ENCODE results near the gene LRRC59.
A peak's percentile ranks its signal among the peaks of the same experiment; 100 is the strongest.
"Not testable (repeated sequence)": the region's sequence is repeated elsewhere in the genome, so short reads cannot be mapped to it uniquely, and the experiment has no call there.

Gene LRRC59

DNA sequence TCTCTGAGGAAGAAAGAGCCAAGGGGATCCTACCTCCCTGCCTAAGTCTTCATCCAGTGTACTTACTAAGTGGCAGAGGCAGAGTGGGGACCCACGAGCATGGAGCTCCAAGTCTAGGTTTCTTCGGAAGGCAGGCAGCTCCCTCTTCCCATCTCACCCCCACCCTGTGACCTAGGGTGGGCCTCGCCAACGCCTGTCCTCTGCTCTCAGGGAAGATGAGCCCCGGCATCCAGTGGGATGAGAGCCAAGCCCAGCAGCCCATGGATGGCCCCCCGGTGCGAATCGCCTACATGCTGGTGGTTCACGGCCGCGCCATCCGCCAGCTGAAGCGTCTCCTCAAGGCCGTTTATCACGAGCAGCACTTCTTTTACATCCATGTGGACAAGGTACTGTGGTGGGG, 43.1 kb downstream of the LRRC59 start:
- in situ Hi-C loops (cut with HindIII; ENCODE audit: low pct_ligation_motif_present, low pct_unique_long_range_greater_than_20kb, low sequenced_read_pairs): no loop called here
- DNase-seq: no peak

DNA sequence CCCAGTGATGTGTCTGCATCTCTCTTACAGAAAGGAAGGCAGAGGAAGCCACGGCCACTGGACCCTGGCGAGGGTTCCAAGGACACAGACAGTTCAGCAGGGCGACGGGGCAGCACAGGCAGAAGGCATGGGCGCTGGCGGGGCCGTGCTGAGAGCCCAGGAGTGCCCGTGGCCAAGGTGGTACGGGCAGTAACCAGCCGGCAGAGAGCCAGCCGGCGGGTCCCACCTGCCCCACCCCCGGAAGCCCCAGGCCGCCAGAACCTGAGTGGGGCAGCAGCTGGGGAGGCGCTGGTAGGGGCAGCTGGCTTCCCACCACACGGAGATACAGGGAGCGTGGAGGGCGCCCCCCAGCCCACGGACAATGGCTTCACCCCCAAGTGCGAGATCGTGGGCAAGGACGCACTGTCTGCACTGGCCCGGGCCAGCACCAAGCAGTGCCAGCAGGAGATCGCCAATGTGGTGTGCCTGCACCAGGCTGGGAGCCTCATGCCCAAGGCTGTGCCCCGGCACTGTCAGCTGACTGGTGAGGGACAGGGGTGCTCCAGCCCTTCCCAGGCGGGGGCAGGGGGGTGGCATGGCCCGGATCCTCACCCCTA, 43.6 kb downstream of the LRRC59 start:
- in situ Hi-C loops (cut with HindIII; ENCODE audit: low pct_ligation_motif_present, low pct_unique_long_range_greater_than_20kb, low sequenced_read_pairs): no loop called here
- no peak for DNase-seq

DNA sequence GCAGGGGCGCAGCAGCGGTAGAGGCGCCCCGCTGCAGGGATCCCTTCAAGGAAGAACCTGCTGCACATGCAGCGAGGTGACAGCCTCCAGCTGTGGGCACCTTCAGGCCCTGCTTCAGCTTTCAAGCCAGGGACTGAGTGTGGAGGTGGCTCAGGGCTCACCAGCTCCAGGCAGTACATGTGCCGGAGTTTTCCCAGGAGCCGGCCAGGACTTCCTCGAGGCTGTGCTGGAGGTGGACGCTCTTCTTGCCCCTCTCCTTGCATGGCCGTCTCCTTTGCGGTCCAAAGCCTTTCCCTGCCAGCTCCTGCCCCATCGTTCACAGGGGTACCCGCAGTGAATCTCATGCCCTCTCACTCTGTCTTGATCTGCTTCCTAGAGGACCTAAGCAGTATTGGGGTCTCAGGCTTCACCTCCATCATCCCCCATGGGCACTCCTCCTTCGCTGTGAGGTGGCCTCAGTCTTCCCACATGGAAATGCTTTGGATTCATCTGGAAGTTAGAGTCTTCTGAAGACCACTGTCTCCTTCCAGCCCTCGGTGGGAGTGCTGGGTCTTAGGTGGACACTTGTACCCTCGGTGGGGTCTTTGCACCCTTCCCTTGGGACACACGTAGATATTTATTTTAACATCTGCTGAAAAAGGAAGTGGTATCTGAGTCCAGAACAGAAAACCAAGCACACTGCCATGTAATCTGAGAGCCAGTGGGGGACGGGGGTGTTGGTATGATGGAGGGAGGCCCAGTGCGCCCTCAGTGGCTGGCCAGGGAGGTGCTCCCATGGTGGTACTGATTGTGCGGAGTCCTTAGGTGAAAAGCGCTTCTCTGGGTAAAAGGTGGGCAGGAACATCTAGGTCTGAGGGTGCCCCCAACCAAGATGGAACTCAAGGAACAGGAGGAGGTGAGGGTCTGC, 44.4 kb downstream of the LRRC59 start:
- in situ Hi-C loops (cut with HindIII; ENCODE audit: low pct_ligation_motif_present, low pct_unique_long_range_greater_than_20kb, low sequenced_read_pairs): no loop called here
- no peak for DNase-seq

DNA sequence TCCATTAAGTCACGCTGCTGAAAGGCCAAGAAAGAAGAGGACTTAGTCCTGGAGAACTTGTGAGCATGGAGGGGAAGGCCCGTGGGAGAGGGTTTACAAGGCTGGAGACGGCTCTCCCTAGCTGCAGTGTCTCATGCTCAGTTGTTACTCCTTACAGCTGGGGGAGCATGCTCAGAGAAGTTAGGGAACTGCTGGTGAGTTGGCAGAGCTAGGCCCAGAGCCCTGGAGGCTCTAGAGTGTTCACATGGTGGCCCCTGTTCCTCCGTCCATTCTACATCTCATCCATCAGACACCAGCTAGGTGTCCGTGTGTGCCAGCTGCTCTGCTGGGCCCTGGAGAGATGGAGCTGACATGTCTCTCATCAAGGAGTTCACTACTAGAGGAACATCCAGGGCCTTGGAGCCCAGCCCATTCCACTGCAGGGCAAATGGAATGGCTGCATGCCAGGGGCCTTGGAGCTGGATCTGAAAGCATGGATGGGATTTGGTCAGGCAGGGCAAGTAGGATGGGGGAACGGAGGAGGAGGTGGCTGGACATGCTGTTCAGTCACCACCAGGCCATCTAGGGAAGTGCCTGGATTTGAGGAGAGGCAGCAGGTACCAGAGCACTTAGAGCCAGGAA, 45.1 kb downstream of the LRRC59 start:
- in situ Hi-C loops (cut with HindIII; ENCODE audit: low pct_ligation_motif_present, low pct_unique_long_range_greater_than_20kb, low sequenced_read_pairs): no loop called here
- DNase-seq: no peak

DNA sequence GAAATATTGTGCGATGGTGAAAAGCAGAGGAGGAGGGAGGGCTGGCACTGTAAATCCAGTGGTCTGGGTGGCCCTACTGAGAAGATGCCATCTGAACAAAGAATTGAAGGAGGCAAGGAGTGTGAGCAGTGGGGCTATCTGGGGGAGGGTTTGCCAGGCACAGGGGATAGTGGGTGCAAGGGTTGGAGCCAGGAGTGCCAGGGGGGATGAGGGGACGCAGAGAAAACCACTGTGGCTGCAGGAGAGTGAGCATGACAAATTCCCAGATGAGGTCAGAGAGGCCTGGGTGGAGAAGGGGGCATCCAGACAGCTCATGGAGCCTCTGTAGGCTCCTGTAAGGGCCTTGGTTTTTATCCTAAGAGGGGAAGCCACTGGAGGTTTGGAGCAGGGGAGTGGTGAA, 46.6 kb downstream of the LRRC59 start:
- in situ Hi-C loops (cut with HindIII; ENCODE audit: low pct_ligation_motif_present, low pct_unique_long_range_greater_than_20kb, low sequenced_read_pairs): no loop called here
- DNase-seq: no peak

DNA sequence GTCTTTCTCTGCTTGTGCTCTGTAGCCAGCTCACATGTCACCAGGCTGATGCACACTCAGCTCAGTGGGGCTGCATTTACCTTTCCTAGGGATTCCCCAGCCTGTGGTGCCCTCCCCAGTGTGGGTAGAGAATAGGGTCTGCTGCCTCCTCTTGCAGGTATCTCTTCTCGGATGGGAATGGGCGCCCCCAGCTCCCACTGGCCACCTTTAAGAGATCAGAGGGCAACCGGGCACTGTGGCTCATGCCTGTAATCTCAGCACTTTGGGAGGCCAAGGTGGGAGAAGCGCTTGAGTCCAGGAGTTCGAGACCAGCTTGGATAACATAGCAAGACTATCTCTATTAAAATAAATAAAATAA, 48.1 kb downstream of the LRRC59 start:
- no peak for DNase-seq
- in situ Hi-C loops (cut with HindIII; ENCODE audit: low pct_ligation_motif_present, low pct_unique_long_range_greater_than_20kb, low sequenced_read_pairs): no loop called here

DNA sequence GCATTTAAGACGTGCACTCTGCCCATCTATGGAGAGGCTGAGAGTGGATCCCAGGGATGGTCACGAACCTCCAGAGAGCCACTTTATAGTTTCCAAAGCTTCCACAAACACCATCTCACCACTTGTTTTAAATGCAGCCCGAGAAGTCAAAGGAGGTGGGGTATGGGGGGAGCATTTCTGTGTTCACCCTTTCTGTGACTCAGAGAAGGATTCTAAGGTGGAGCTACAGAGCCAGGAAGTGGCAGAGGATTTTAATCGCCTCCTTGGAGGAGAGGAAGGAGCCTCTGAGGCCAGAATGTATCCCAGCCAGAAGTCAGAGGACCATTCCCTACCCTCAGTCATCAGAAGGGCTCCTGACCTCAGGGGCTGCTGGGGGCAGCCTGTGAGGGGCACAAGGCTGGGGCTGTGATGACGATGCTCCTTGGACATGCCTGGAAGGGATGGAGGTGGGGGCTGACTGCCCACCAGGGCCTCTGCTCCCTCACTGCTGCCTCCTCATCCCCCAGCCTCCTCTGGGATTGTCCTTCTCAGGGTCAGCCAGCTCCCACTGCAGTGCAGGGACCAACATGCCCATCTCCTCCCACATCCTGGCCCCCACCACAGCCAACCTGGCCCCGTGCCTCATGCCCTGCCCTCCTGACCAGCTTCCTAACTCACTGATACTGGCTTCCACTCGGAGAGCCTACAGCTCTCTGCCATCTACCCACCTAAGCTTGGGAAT, 48.6 kb downstream of the LRRC59 start:
- in situ Hi-C loops (cut with HindIII; ENCODE audit: low pct_ligation_motif_present, low pct_unique_long_range_greater_than_20kb, low sequenced_read_pairs): no loop called here
- DNase-seq: peak; percentile 60

DNA sequence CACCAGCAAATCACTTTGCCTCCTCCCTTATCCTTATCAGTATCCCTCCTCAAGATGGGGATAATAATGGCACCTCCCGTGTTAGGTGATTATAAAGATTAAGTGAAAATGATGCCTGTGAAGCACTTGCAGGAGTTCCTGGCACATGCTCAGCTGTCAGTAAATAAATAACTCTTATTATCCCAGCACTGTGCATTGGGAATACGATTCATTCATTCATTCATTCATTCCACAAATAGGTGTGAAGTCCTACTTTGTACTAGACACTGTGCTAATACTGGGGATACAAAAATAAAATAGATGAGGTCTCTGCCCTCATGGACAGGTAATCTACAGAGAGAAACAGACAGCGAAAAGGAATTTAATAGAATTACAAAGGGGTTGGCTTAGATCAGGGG, 49.4 kb downstream of the LRRC59 start:
- in situ Hi-C loops (cut with HindIII; ENCODE audit: low pct_ligation_motif_present, low pct_unique_long_range_greater_than_20kb, low sequenced_read_pairs): no loop called here
- no peak for DNase-seq

DNA sequence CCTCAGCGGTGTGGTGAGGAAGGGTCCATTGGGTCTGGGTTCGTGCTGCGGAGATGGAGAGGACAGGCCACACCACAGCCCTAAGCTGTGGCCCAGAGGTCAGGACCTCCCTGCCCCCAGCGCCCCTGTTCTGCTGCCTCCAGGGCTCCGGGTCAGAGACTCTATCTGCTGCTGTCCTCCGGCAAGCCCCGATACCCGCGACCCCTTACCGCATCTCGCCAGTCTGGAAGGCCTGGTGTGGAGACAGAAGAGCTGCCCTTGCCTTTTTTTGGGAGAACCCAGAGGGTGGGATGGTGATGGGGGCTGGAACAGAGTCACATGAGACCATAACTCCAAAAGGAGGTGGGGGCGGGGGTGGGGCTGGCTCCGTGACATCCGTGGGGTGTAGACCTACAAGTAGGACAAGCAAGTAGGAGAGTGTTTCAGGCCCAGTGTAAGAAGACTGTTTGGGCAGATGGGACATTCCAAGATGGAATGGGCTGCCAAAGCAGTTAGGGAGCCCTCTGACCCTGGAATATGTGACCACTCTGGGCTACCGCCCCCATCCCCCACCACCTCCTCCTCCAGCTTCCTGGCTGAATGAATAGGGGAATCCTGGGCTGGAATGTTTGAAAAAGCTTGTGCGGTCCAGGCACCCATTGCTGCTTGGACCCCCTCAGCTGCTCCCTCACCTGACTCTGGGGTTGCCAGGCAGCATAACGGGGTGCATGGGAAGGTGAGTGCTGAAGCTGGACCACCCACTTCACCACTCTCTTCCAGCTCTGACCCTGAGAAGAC, 50.0 kb downstream of the LRRC59 start:
- no peak for DNase-seq
- in situ Hi-C loops (cut with HindIII; ENCODE audit: low pct_ligation_motif_present, low pct_unique_long_range_greater_than_20kb, low sequenced_read_pairs): no loop called here

DNA sequence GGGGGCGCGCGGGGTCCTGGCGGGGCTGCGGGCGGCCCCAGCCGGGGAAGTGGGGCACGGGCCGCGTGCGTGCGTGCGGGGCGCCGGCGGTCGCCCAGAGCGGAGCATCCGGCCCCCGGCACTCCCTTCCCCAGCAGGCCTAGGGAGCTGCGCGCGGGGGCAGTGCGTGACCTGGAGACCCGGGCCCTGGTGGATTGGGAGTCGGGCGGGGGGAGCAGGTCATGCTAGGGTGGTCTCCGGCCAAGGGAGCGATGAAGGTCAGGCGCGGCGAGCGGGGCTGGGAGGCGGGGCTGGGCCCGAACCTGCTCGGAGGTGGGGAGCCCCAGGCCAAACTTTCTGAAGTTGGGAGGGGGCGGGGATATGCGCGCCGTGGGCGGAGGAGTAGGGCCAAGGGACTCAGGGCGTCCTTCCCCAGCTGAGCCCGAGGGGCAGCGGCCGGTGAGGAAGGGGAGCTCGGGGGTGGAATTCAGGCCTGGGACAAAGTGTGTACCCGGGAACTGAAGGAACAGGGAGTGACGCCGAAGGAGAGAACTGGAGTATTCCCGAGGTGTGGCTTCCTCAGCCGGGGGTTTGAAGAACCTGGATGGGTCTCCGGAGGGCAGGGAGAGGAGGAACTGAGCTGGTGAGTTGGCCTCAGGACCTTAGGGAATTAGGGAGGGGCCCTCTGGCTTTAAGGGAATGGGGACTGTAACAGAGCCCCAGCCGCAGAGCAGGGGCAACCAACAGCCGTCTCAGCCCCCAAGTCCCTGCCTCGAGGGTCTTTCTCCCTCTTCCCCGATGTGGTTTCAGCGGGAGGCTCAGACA, 50.8 kb downstream of the LRRC59 start:
- in situ Hi-C loops (cut with HindIII; ENCODE audit: low pct_ligation_motif_present, low pct_unique_long_range_greater_than_20kb, low sequenced_read_pairs): no loop called here
- peak; percentile 44 for DNase-seq

DNA sequence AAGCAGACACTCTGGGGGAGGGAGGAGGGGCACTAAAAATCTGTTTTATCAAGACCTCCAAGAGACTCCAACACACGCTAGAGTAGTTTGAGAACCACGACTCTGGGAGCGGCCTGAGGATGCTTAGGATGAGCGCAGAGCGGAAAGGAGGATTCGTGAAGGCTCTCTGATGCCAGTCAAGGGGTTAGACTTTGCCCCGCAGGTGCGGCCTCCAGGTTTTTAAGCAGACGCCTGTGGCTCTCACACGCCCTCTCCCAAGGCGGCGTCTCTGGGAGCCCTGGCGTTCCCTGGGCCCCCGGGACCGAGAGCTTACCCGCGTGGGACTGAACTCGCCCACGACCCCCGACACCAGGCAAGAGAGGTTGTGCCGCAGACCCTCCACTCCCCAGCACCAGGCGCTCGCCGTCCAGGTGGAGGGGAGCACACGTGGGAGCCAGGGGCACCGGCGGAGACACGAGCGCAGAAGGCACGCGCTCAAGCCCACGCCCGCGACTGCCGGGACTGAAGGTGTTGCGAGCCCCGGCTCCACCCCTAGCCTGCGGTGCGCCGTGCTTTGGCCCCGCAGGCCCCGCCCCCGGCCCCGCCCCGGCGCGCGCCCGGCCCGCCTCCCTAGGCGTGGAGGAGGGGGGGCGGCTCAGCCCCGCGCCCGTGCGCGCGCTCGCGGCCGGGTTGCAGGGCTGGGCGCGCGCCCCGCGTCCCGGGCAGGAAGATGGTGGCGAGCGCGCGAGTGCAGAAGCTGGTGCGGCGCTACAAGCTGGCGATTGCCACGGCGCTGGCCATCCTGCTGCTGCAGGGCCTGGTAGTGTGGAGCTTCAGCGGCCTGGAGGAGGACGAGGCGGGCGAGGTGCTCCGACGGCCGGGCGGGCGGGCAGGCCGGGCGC, 51.7 kb downstream of the LRRC59 start, which contains the start of gene XYLT2:
XYLT2 (plus strand) TSS at position 695 of the 881 bp plus-strand sequence; CDS start at position 710, 15 bp downstream.
- in situ Hi-C loops (cut with HindIII; ENCODE audit: low pct_ligation_motif_present, low pct_unique_long_range_greater_than_20kb, low sequenced_read_pairs): no loop called here
- peak; percentile 88 for DNase-seq

DNA sequence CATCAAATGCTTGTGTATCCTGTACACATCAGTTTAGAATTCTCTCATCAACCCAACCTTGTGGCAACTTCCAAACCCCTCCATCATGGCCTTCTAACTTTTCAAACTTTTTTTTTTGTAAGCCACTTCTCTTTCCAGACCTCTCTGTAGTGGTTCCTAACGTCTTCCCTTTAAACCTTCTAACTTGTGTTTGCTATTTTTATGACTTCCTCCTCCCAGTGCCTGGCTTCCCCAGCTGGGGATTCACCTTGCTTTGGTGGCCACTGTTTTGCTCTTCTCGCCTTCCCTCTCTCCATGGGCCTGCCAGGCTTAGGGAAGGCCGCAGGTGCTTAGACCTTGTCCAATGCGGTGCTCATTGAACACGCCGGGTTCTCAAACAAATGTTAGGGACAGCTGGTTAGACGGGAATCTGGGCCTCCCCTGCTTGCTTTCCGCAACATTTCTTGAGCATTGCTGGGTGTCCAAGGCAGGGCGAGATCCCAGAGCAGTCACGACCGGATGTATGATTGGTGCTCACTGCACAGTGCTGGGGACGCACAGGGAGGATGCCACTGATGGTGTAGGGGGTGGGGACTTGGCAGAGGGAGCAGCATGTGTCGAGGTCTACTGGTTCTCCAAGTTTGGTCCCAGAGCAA, 52.5 kb downstream of the LRRC59 start:
- no peak for DNase-seq
- in situ Hi-C loops (cut with HindIII; ENCODE audit: low pct_ligation_motif_present, low pct_unique_long_range_greater_than_20kb, low sequenced_read_pairs): no loop called here

DNA sequence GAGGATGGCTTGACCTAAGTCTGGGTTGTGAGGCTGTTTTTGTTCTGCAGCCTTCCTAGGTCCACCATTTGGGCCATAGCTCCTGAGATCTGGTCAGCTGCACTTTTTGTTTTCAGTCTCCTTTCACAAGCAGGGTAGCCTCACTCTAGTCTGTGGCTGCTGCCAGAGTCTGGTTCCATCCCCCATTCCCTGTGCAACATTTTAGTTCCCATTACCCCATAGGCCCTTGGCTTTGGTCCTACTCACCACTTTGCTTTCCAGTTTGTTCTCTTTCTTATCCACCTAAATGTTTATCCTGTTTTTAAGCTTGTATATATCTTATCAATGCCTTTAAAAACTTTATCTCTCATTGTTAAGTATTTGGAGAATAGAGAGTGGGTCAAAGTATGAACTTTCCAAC, 57.9 kb downstream of the LRRC59 start:
- in situ Hi-C loops (cut with HindIII; ENCODE audit: low pct_ligation_motif_present, low pct_unique_long_range_greater_than_20kb, low sequenced_read_pairs): no loop called here
- no peak for DNase-seq

DNA sequence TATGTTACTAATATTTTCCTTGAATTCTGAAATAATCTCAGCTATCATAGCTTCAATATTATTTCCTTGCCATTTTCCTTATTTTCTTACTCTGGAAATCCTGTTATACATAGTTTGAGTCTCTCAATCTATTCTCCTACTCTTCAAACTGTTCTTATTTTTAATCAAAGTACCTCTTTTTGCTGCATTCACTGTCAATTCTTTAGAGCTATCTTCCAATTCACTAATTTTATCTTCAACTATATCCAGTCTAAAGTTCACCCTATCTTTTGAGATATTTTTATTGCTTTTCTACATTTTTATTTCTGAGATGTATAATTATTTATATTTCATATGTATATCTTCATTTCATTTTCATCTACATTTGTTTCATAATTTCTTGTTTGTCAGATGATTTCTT, 58.7 kb downstream of the LRRC59 start:
- in situ Hi-C loops (cut with HindIII; ENCODE audit: low pct_ligation_motif_present, low pct_unique_long_range_greater_than_20kb, low sequenced_read_pairs): no loop called here

DNA sequence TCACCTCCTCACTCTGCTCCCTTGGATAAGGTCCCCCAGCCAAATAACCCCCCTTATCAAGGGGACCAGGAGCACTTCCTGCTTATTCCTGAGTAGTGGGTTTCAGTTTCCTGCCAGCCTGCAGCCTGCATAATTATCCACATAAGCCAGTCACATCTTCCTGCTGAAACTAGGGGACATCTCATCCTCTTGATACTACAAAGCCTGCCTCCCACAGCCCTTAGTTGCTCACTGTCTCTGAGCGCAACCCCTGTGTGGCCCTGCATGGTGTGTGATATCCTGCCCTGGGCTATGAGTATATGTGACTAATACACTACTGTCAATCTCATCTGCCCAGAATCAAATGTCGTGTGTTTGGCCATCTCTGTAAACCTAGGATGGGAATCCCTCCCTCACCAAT, 59.4 kb downstream of the LRRC59 start:
- in situ Hi-C loops (cut with HindIII; ENCODE audit: low pct_ligation_motif_present, low pct_unique_long_range_greater_than_20kb, low sequenced_read_pairs): no loop called here
- no peak for DNase-seq

More for the DNA sequence above, 58.7 kb downstream of the LRRC59 start:
- DNase-seq: no peak

DNA sequence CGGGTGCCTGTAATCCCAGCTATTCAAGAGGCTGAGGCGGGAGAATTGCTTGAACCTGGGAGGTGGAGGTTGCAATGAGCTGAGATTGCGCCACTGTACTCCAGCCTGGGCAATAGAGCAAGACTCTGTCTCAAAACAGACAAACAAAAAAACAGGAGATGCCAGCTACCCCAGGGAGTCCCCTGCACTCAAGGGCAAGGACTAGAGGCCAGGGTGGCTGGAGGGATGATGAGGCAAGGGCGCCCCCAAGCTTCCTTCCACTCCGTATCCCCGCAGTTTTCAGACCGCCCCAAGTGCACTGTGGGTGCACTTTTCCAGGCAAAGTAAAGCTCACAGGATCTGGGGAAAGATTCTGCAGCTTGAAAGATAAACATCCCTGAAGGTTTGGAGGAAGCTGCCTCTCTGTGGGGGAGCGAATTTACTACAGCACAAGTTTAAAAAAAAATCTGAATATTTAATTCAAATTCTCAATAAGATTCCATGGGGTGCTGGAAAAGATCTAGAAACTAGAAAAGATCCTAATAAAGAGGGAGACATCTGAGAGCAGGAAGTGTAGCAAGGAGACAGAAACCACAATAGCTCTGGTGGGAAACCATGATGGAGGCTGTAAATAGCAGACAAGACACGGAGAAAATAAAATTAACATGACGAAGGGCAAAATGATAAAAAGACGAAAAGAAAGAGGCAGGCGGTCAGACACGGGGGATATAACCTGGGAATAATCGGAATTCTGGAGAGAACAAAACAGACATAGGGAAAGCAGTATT, 63.8 kb downstream of the LRRC59 start:
- in situ Hi-C loops (cut with HindIII; ENCODE audit: low pct_ligation_motif_present, low pct_unique_long_range_greater_than_20kb, low sequenced_read_pairs); DNase-seq: not testable (repeated sequence)
